SK-N-SH treated with all-trans-retinoic acid at 6 μM for 48 hours (cell line): ENCODE results near the gene CNTNAP2.

Experiments
- CSDC2 ChIP-seq: fragments of 250-450 bp; sonication (Bioruptor Pico); IDR thresholded peaks from 2 replicates; pipeline ENCODE4 v1.5.0; 2020; ENCODE audit warnings: mild to moderate bottlenecking, moderate library complexity
- ESRRG ChIP-seq: fragments of 250-450 bp; sonication (Bioruptor Pico); IDR thresholded peaks from 2 replicates; pipeline ENCODE4 v1.6.1; 2021; ENCODE audit warnings: mild to moderate bottlenecking
- GLIS3 ChIP-seq: fragments of 250-450 bp; sonication (Bioruptor Pico); IDR thresholded peaks from 2 replicates; pipeline ENCODE4 v1.5.0; 2020; ENCODE audit warnings: mild to moderate bottlenecking, moderate library complexity
- ISL1 ChIP-seq: fragments of 250-450 bp; sonication (Bioruptor Pico); IDR thresholded peaks from 2 replicates; pipeline ENCODE4 v2.1.2; 2022; ENCODE audit warnings: mild to moderate bottlenecking, moderate library complexity
- PATZ1 ChIP-seq: fragments of 250-450 bp; sonication (Bioruptor Pico); IDR thresholded peaks from 2 replicates; pipeline ENCODE4 v1.8.0; 2020; ENCODE audit warnings: mild to moderate bottlenecking, moderate library complexity, borderline replicate concordance
- PPARA ChIP-seq: fragments of 250-450 bp; sonication (Bioruptor Pico); IDR thresholded peaks from 2 replicates; pipeline ENCODE4 v1.5.0; 2020; ENCODE audit warnings: mild to moderate bottlenecking, borderline replicate concordance
- ZC3H10 ChIP-seq: fragments of 250-450 bp; sonication (Bioruptor Pico); IDR thresholded peaks from 2 replicates; pipeline ENCODE4 v1.5.1; 2021; ENCODE audit warnings: mild to moderate bottlenecking, moderate library complexity
- ZFP3 ChIP-seq: fragments of 250-450 bp; sonication (Bioruptor Pico); IDR thresholded peaks from 2 replicates; pipeline ENCODE4 v1.5.0; 2020; ENCODE audit warnings: mild to moderate bottlenecking, moderate library complexity
- ZFP30 ChIP-seq: fragments of 450-650 bp; formaldehyde crosslinking; IDR thresholded peaks from 2 replicates; pipeline ENCODE4 v1.5.0; 2022; ENCODE audit warnings: mild to moderate bottlenecking, moderate library complexity
- ZNF565 ChIP-seq: fragments of 450-650 bp; formaldehyde crosslinking; conservative IDR thresholded peaks from 2 replicates; pipeline ENCODE4 v1.5.0; 2020; ENCODE audit warnings: low read depth, mild to moderate bottlenecking, moderate library complexity
- ZNF70 ChIP-seq: fragments of 450-650 bp; formaldehyde crosslinking; IDR thresholded peaks from 2 replicates; pipeline ENCODE4 v1.5.0; 2020; ENCODE audit warnings: mild to moderate bottlenecking, moderate library complexity
- TF ChIP-seq, protein P1 (sequence below): fragments of 250-450 bp; sonication (Bioruptor Pico); IDR thresholded peaks from 2 replicates; pipeline ENCODE4 v1.5.0; 2020; ENCODE audit warnings: mild to moderate bottlenecking, moderate library complexity

- TF ChIP-seq ZC3H10 (no peak), PPARA (CRISPR knock-in tag) (no peak), ZNF565 (CRISPR knock-in tag) (no peak), ZFP30 (CRISPR knock-in tag) (no peak), GLIS3 (CRISPR knock-in tag) (no peak), PATZ1 (CRISPR knock-in tag) (no peak), ISL1 (CRISPR knock-in tag) (no peak), ESRRG (CRISPR knock-in tag) (no peak), CSDC2 (CRISPR knock-in tag) (no peak), ZFP3 (no peak), ZNF70 (CRISPR knock-in tag) (no peak)
- TF ChIP-seq, protein P1, sequence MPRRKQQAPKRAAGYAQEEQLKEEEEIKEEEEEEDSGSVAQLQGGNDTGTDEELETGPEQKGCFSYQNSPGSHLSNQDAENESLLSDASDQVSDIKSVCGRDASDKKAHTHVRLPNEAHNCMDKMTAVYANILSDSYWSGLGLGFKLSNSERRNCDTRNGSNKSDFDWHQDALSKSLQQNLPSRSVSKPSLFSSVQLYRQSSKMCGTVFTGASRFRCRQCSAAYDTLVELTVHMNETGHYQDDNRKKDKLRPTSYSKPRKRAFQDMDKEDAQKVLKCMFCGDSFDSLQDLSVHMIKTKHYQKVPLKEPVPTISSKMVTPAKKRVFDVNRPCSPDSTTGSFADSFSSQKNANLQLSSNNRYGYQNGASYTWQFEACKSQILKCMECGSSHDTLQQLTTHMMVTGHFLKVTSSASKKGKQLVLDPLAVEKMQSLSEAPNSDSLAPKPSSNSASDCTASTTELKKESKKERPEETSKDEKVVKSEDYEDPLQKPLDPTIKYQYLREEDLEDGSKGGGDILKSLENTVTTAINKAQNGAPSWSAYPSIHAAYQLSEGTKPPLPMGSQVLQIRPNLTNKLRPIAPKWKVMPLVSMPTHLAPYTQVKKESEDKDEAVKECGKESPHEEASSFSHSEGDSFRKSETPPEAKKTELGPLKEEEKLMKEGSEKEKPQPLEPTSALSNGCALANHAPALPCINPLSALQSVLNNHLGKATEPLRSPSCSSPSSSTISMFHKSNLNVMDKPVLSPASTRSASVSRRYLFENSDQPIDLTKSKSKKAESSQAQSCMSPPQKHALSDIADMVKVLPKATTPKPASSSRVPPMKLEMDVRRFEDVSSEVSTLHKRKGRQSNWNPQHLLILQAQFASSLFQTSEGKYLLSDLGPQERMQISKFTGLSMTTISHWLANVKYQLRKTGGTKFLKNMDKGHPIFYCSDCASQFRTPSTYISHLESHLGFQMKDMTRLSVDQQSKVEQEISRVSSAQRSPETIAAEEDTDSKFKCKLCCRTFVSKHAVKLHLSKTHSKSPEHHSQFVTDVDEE (CRISPR knock-in tag), result no peak
Observed at GRCh38 chr7:147607157-147607800, 1490.7 kb downstream of the CNTNAP2 start.
